H9 (cell line): ENCODE measurements around the gene ELMOD3. TPM values are rescaled to one million over a fixed set of nuclear protein-coding genes. Genes with fewer than 3 reads are reported as not detected.

Experiments
- DNase-seq: peaks from one replicate; pipeline ENCODE4 v3.0.0-alpha.2; 2017
- H2AFZ ChIP-seq: one replicate; pipeline ENCODE4 v1.6.1; 2013; ENCODE audit warnings: mild to moderate bottlenecking, low read length, control low read depth, moderate library complexity
- H2AK5ac ChIP-seq: 2 replicates; pipeline ENCODE4 v1.6.1; 2013; ENCODE audit warnings: low read length, control low read depth, mixed read lengths; ENCODE audit not compliant: insufficient read length
- H2BK120ac ChIP-seq: one replicate; pipeline ENCODE4 v1.6.1; 2013; ENCODE audit warnings: low read depth, mild to moderate bottlenecking, low read length, control low read depth, inconsistent platforms; ENCODE audit not compliant: poor library complexity, severe bottlenecking
- H2BK12ac ChIP-seq: 2 replicates; pipeline ENCODE4 v1.6.1; 2013; ENCODE audit warnings: low read length, control low read depth, mixed read lengths, low read depth; ENCODE audit not compliant: insufficient read length
- H2BK15ac ChIP-seq: 2 replicates; pipeline ENCODE4 v1.6.1; 2013; ENCODE audit warnings: low read depth, low read length, control low read depth
- H2BK20ac ChIP-seq: one replicate; pipeline ENCODE4 v1.6.1; 2013; ENCODE audit warnings: low read depth, mild to moderate bottlenecking, low read length, control low read depth, inconsistent platforms; ENCODE audit not compliant: poor library complexity, severe bottlenecking
- H2BK5ac ChIP-seq: 2 replicates; pipeline ENCODE4 v1.6.1; 2013; ENCODE audit warnings: low read length, control low read depth, mixed read lengths; ENCODE audit not compliant: insufficient read length
- H3K14ac ChIP-seq: 2 replicates; pipeline ENCODE4 v1.6.1; 2013; ENCODE audit warnings: low read length, control low read depth; ENCODE audit not compliant: insufficient read depth
- H3K18ac ChIP-seq: 2 replicates; pipeline ENCODE4 v1.6.1; 2013; ENCODE audit warnings: low read depth, mild to moderate bottlenecking, mixed read lengths, low read length, control low read depth; ENCODE audit not compliant: insufficient read length
- H3K23ac ChIP-seq: 2 replicates; pipeline ENCODE4 v1.6.1; 2013; ENCODE audit warnings: low read length, control low read depth, mixed read lengths, low read depth; ENCODE audit not compliant: insufficient read length
- H3K23me2 ChIP-seq: 2 replicates; pipeline ENCODE4 v1.6.1; 2013; ENCODE audit warnings: low read depth, mild to moderate bottlenecking, mixed read lengths, low read length, control low read depth; ENCODE audit not compliant: insufficient read length, poor library complexity, severe bottlenecking
- H3K27ac ChIP-seq: 2 replicates; pipeline ENCODE4 v1.5.1; 2013; ENCODE audit warnings: low read length, control low read depth, mixed read lengths, low read depth; ENCODE audit not compliant: insufficient read length
- H3K27me3 ChIP-seq: 2 replicates; pipeline ENCODE4 v1.6.1; 2013; ENCODE audit warnings: low read length, control low read depth, inconsistent platforms; ENCODE audit not compliant: insufficient read depth
- H3K4ac ChIP-seq: 2 replicates; pipeline ENCODE4 v1.6.1; 2013; ENCODE audit warnings: low read depth, mild to moderate bottlenecking, control low read depth, inconsistent platforms, low read length, moderate library complexity
- H3K4me1 ChIP-seq: 2 replicates; pipeline ENCODE4 v1.6.1; 2013; ENCODE audit warnings: low read length, control low read depth, inconsistent platforms; ENCODE audit not compliant: insufficient read depth
- H3K4me2 ChIP-seq: 2 replicates; pipeline ENCODE4 v1.6.1; 2013; ENCODE audit warnings: low read length, control low read depth, mixed read lengths; ENCODE audit not compliant: insufficient read length, insufficient read depth
- H3K56ac ChIP-seq: 2 replicates; pipeline ENCODE4 v1.6.1; 2013; ENCODE audit warnings: low read depth, mild to moderate bottlenecking, mixed read lengths, low read length, control low read depth; ENCODE audit not compliant: insufficient read length
- H3K79me1 ChIP-seq: 2 replicates; pipeline ENCODE4 v1.6.1; 2013; ENCODE audit warnings: low read depth, mild to moderate bottlenecking, moderate library complexity, low read length, control low read depth, inconsistent platforms; ENCODE audit not compliant: insufficient read depth, poor library complexity, severe bottlenecking
- H3K79me2 ChIP-seq: 2 replicates; pipeline ENCODE4 v1.6.1; 2013; ENCODE audit warnings: low read length, control low read depth, inconsistent platforms; ENCODE audit not compliant: insufficient read depth
- H3K9ac ChIP-seq: 2 replicates; pipeline ENCODE4 v1.6.1; 2013; ENCODE audit warnings: low read length, control low read depth, mixed read lengths; ENCODE audit not compliant: insufficient read length; ENCODE audit errors: extremely low read depth
- H3K9me3 ChIP-seq: one replicate; pipeline ENCODE4 v1.6.1; 2013; ENCODE audit warnings: low read depth, low read length, inconsistent platforms; ENCODE audit not compliant: control insufficient read depth
- H3T11ph ChIP-seq: one replicate; pipeline ENCODE4 v1.6.1; 2013; ENCODE audit warnings: mild to moderate bottlenecking, low read length, control low read depth, inconsistent platforms
- H4K20me1 ChIP-seq: one replicate; pipeline ENCODE4 v1.6.1; 2013; ENCODE audit not compliant: control insufficient read depth, insufficient read length, insufficient read depth
- H4K5ac ChIP-seq: 2 replicates; pipeline ENCODE4 v1.6.1; 2013; ENCODE audit warnings: low read depth, mild to moderate bottlenecking, mixed read lengths, low read length, control low read depth; ENCODE audit not compliant: insufficient read length
- H4K8ac ChIP-seq: replicated peaks from 2 replicates; pipeline ENCODE4 v1.6.1; 2013; ENCODE audit warnings: low read length, control low read depth, mixed read lengths, low read depth; ENCODE audit not compliant: insufficient read length
- H4K91ac ChIP-seq: 2 replicates; pipeline ENCODE4 v1.6.1; 2013; ENCODE audit warnings: low read depth, mild to moderate bottlenecking, moderate library complexity, mixed read lengths, low read length, control low read depth; ENCODE audit not compliant: insufficient read length
- H3K27ac Mint-ChIP-seq, 3 experiments: 2 replicates in 2 of 3; 3 replicates in 1 of 3; pipeline ENCODE4 v1.8.0; 2020 to 2021; ENCODE audit warnings: mixed read lengths in 3 of 3, mild to moderate bottlenecking in 1 of 3, moderate library complexity in 1 of 3
- H3K27me3 Mint-ChIP-seq: 2 replicates; pipeline ENCODE4 v1.8.0; 2021; ENCODE audit warnings: low read depth, mild to moderate bottlenecking, moderate library complexity, mixed read lengths
- H3K36me3 Mint-ChIP-seq, 3 experiments: 2 replicates in 2 of 3; 3 replicates in 1 of 3; pipeline ENCODE4 v1.8.0; 2020 to 2021; ENCODE audit warnings: low read depth in 3 of 3, mixed read lengths in 3 of 3; ENCODE audit not compliant: insufficient read depth in 1 of 3
- H3K4me1 Mint-ChIP-seq, 2 experiments: 2 replicates each; pipeline ENCODE4 v1.8.0; 2020; ENCODE audit warnings: mixed read lengths in 2 of 2
- H3K4me3 Mint-ChIP-seq, 2 experiments: 2 replicates in 1 of 2; 3 replicates in 1 of 2; pipeline ENCODE4 v1.8.0; 2020 to 2021; ENCODE audit warnings: mild to moderate bottlenecking in 2 of 2, mixed read lengths in 2 of 2, moderate library complexity in 1 of 2
- H3K9me3 Mint-ChIP-seq, 2 experiments: 2 replicates in 1 of 2; 3 replicates in 1 of 2; pipeline ENCODE4 v1.8.0; 2020; ENCODE audit warnings: mild to moderate bottlenecking in 2 of 2, mixed read lengths in 2 of 2, moderate library complexity in 1 of 2
- WGBS: extraction: QIAGEN DNeasy Blood & Tissue Kit; methylation state at CpG from one replicate; pipeline ENCODE4 v1.1.7; 2013; ENCODE audit warnings: missing lambda C conversion rate, low lambda C conversion rate, mixed read lengths; ENCODE audit not compliant: insufficient read length; ENCODE audit errors: extremely low coverage; 5-methylcytosine and 5-hydroxymethylcytosine counted together
- total RNA-seq: library from RNA; stranded (reverse); gene quantifications from 2 replicates; pipeline ENCODE4 v1.2.1, GENCODE V29; 2021
- TF ChIP-seq, protein P1 (sequence below): fragments of 200-600 bp; sonication (generic); conservative IDR thresholded peaks from 3 replicates; pipeline ENCODE4 v1.8.0; 2021; ENCODE audit warnings: antibody characterized with exemption, mild to moderate bottlenecking

Gene ELMOD3
- total RNA-seq, 1 experiment from 2014 or later: 7.6 TPM

DNA sequence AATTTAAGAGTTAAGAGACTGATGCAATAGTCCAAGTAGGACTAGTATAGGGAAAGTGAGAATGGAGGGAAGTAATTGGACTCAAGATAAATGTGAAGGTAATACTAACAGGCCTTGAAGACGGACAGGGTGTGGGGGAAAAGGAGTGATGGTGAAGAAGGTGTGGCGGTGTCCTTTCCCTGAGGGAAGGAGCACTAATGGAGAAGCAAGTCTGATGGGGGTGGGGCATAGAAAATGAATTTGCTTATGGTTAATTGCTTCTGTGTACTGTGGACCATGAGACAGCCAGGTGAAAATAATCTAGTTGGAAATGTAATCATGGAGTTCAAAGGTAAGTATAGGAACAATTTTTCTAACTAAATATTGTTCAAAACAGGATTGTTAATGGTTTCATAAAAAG is 19.6 kb upstream of the ELMOD3 start:
- DNase-seq: no peak
- H2BK20ac ChIP-seq: no peak overlapping the region
- no CpG with 5 or more reads among the region's 2 CpGs for WGBS
- H3K4ac ChIP-seq: no peak overlapping the region
- H3T11ph ChIP-seq: no peak overlapping the region
- H2AFZ ChIP-seq: no peak overlapping the region
- H2BK15ac ChIP-seq: no peak overlapping the region
- H3K18ac ChIP-seq: no peak overlapping the region
- H3K4me2 ChIP-seq: no peak overlapping the region
- H3K27ac Mint-ChIP-seq: no peak overlapping the region
- no peaks in the 10 kb centered on the region for H3K79me2 ChIP-seq
- H3K27ac ChIP-seq: no peak overlapping the region
- no peak overlapping the region for H3K14ac ChIP-seq
- no peaks in the 10 kb centered on the region for H3K27me3 ChIP-seq
- no peaks in the 10 kb centered on the region; a peak in 1 of 7 replicates for H3K36me3 Mint-ChIP-seq
- H2AK5ac ChIP-seq: no peak overlapping the region
- H3K9ac ChIP-seq: no peak overlapping the region
- no peaks in the 10 kb centered on the region; the same call in 1 of the 2 replicates for H3K4me1 ChIP-seq
- no peak overlapping the region for H3K23ac ChIP-seq
- no peak overlapping the region for H3K4me3 Mint-ChIP-seq
- no peak overlapping the region for H4K91ac ChIP-seq
- H3K9me3 ChIP-seq: no peaks in the 10 kb centered on the region
- peaks cover 11% of the 10 kb centered on the region for H3K27me3 Mint-ChIP-seq
- TF ChIP-seq, protein P1, sequence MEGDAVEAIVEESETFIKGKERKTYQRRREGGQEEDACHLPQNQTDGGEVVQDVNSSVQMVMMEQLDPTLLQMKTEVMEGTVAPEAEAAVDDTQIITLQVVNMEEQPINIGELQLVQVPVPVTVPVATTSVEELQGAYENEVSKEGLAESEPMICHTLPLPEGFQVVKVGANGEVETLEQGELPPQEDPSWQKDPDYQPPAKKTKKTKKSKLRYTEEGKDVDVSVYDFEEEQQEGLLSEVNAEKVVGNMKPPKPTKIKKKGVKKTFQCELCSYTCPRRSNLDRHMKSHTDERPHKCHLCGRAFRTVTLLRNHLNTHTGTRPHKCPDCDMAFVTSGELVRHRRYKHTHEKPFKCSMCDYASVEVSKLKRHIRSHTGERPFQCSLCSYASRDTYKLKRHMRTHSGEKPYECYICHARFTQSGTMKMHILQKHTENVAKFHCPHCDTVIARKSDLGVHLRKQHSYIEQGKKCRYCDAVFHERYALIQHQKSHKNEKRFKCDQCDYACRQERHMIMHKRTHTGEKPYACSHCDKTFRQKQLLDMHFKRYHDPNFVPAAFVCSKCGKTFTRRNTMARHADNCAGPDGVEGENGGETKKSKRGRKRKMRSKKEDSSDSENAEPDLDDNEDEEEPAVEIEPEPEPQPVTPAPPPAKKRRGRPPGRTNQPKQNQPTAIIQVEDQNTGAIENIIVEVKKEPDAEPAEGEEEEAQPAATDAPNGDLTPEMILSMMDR: no peak
- no peaks in the 10 kb centered on the region for H3K79me1 ChIP-seq
- H4K5ac ChIP-seq: no peak overlapping the region
- no peaks in the 10 kb centered on the region for H3K23me2 ChIP-seq
- H4K8ac ChIP-seq: no peak overlapping the region
- H3K4me1 Mint-ChIP-seq: peaks cover 13 to 17% of the 10 kb centered on the region in 2 experiments
- H2BK12ac ChIP-seq: no peak overlapping the region
- no peak overlapping the region for H2BK120ac ChIP-seq
- no peak overlapping the region for H3K56ac ChIP-seq
- no peak overlapping the region for H2BK5ac ChIP-seq
- no peaks in the 10 kb centered on the region for H4K20me1 ChIP-seq
- H3K9me3 Mint-ChIP-seq: peaks cover 3 to 6% of the 10 kb centered on the region in 2 experiments; a peak in 4 of 5 replicates
